ENCODE measurements around the gene CCDC88A.
A peak's percentile ranks its signal among the peaks of the same experiment; 100 is the strongest.

The CCDC88A gene

GRCh38 chr2:55301277-55301676, 118.4 kb downstream of the CCDC88A start:
- Histone ChIP-seq H3K79me2 (ENCODE audit: insufficient read depth, low read length) (no peaks in the 10 kb centered on the region), H4K20me1 (ENCODE audit: insufficient read depth, low read length) (no peaks in the 10 kb centered on the region), H3K9ac (ENCODE audit: low read length) (no peak overlapping the region), H3K9me3 (ENCODE audit: low read length) (no peaks in the 10 kb centered on the region), H3K27me3 (ENCODE audit: insufficient read depth, low read length) (no peaks in the 10 kb centered on the region), H3K4me3 (ENCODE audit: low read depth, low read length, poor library complexity, severe bottlenecking) (no peak overlapping the region), H3F3A (ENCODE audit: insufficient read depth, low read length) (peaks cover 5% of the 10 kb centered on the region), H2AFZ (ENCODE audit: low read length) (no peak overlapping the region), H3K9me2 (ENCODE audit: low read depth, low read length) (no peaks in the 10 kb centered on the region), H3K36me3 (ENCODE audit: insufficient read depth, low read length) (peaks cover 88% of the 10 kb centered on the region), H3K4me2 (ENCODE audit: low read length) (no peak overlapping the region), H3K4me1 (ENCODE audit: insufficient read depth, low read length, severe bottlenecking) (no peaks in the 10 kb centered on the region), H3K27ac (ENCODE audit: low read depth, low read length, poor library complexity, severe bottlenecking) (no peak overlapping the region)
- TF ChIP-seq EZH2 (IDR thresholded peaks at IDR 0.05; ENCODE audit: borderline replicate concordance, low read length) (no peak), CTCF (IDR thresholded peaks at IDR 0.05; ENCODE audit: low read length) (no peak)

DNA sequence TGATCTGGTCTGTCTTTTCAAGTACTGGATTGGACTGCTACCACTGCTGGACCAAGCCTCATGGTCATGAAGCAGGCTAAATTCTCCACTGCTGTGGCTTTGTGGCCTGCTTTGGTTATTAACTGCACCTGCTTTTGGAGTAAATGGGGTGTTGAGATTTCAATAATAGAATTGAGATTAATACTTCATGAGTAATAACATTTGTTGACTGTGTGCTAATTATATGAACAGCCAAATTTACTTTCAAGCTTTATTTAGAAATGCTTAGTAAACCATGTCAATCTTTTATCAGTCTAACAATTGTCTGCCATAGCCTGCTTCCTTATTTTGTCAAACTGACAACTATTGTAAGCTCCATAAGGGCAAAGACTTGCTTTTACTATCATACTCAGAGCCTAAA, 123.3 kb downstream of the CCDC88A start:
- Histone ChIP-seq H4K20me1 (ENCODE audit: insufficient read depth, low read length) (no peaks in the 10 kb centered on the region), H3K4me2 (ENCODE audit: low read length) (no peak overlapping the region), H3K27ac (ENCODE audit: low read depth, low read length, poor library complexity, severe bottlenecking) (no peak overlapping the region), H3K9me2 (ENCODE audit: low read depth, low read length) (no peaks in the 10 kb centered on the region), H3K9me3 (ENCODE audit: low read length) (no peaks in the 10 kb centered on the region), H3K79me2 (ENCODE audit: insufficient read depth, low read length) (no peaks in the 10 kb centered on the region), H3K36me3 (ENCODE audit: insufficient read depth, low read length) (peaks cover 86% of the 10 kb centered on the region), H3K27me3 (ENCODE audit: insufficient read depth, low read length) (no peaks in the 10 kb centered on the region), H3K9ac (ENCODE audit: low read length) (no peak overlapping the region), H2AFZ (ENCODE audit: low read length) (no peak overlapping the region), H3F3A (ENCODE audit: insufficient read depth, low read length) (peaks cover 7% of the 10 kb centered on the region), H3K4me1 (ENCODE audit: insufficient read depth, low read length, severe bottlenecking) (no peaks in the 10 kb centered on the region), H3K4me3 (ENCODE audit: low read depth, low read length, poor library complexity, severe bottlenecking) (no peak overlapping the region)
- no peak for TF ChIP-seq EZH2 (IDR thresholded peaks at IDR 0.05; ENCODE audit: borderline replicate concordance, low read length)
- no peak for TF ChIP-seq CTCF (IDR thresholded peaks at IDR 0.05; ENCODE audit: low read length)

DNA sequence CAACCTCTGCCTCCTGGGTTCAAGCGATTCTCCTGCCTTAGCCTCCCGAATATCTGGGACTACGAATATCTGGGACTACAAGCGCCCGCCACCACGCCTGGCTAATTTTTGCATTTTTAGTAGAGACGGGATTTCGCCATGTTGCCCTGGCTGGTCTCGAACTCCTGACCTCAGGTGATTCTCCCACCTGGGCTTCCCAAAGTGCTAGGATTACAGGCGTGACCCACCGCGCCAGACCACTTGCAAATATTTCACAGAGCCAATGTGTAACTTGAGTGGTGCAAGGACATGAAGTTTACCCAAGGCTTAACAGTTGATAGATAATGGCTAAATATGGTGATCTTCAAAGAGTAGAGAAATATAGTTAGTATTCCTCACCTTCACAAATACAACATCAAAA, 136.6 kb downstream of the CCDC88A start:
- H3K79me2 ChIP-seq (ENCODE audit: insufficient read depth, low read length), result no peaks in the 10 kb centered on the region
- no peaks in the 10 kb centered on the region for H4K20me1 ChIP-seq (ENCODE audit: insufficient read depth, low read length)
- TF ChIP-seq EZH2 (IDR thresholded peaks at IDR 0.05; ENCODE audit: borderline replicate concordance, low read length) (no peak), CTCF (IDR thresholded peaks at IDR 0.05; ENCODE audit: low read length) (no peak)
- H3K27ac ChIP-seq (ENCODE audit: low read depth, low read length, poor library complexity, severe bottlenecking), result peak overlapping the region; percentile 70
- no peaks in the 10 kb centered on the region for H3K9me3 ChIP-seq (ENCODE audit: low read length)
- no peaks in the 10 kb centered on the region for H3K27me3 ChIP-seq (ENCODE audit: insufficient read depth, low read length)
- H3K9ac ChIP-seq (ENCODE audit: low read length), result peak overlapping the region; percentile 23; the same call in 1 of the 2 replicates
- peaks cover 29% of the 10 kb centered on the region for H3K4me1 ChIP-seq (ENCODE audit: insufficient read depth, low read length, severe bottlenecking)
- H3K4me2 ChIP-seq (ENCODE audit: low read length), result peak overlapping the region; percentile 90
- peaks cover 21% of the 10 kb centered on the region; the same call in 1 of the 2 replicates for H3K36me3 ChIP-seq (ENCODE audit: insufficient read depth, low read length)
- 0 out of 2 replicates have a peak, but pooled peaks cover 6% of the 10 kb centered on the region for H3F3A ChIP-seq (ENCODE audit: insufficient read depth, low read length)
- H3K4me3 ChIP-seq (ENCODE audit: low read depth, low read length, poor library complexity, severe bottlenecking), result peak overlapping the region; percentile 81
- H3K9me2 ChIP-seq (ENCODE audit: low read depth, low read length), result no peaks in the 10 kb centered on the region
- no peak overlapping the region for H2AFZ ChIP-seq (ENCODE audit: low read length)
